Measurements from ENCODE around the gene SDC3. TPM values are rescaled to one million over a fixed set of nuclear protein-coding genes. Genes with fewer than 3 reads are reported as not detected.

SDC3 gene
- total RNA-seq, 1 experiment from 2014 or later = 15.0 TPM

GRCh38 chr1:30909365-30910068 is 959 bp upstream of the SDC3 start:
- in situ Hi-C loops (cut with HindIII; ENCODE audit: low pct_unique_long_range_greater_than_20kb, low sequenced_read_pairs) = loop anchor here (25.0 kb wide), 1 partner anchor 97 kb away; no protein-coding TSS in a partner anchor
- no peak for DNase-seq (ENCODE audit: low read depth)

- DNase-seq (ENCODE audit: low read depth) = no peak
- in situ Hi-C loops (cut with HindIII; ENCODE audit: low pct_unique_long_range_greater_than_20kb, low sequenced_read_pairs) = loop anchor here (25.0 kb wide), 1 partner anchor 96 kb away; no protein-coding TSS in a partner anchor
Observed at GRCh38 chr1:30908316-30908695, 252 bp downstream of the SDC3 start.

GRCh38 chr1:30907481-30908315 is 860 bp downstream of the SDC3 start:
- no peak for DNase-seq (ENCODE audit: low read depth)
- in situ Hi-C loops (cut with HindIII; ENCODE audit: low pct_unique_long_range_greater_than_20kb, low sequenced_read_pairs) = loop anchor here (25.0 kb wide), 1 partner anchor 95 kb away; no protein-coding TSS in a partner anchor

GRCh38 chr1:30906631-30907441 is 1.7 kb downstream of the SDC3 start:
- in situ Hi-C loops (cut with HindIII; ENCODE audit: low pct_unique_long_range_greater_than_20kb, low sequenced_read_pairs) = loop anchor here (25.0 kb wide), 1 partner anchor 95 kb away; no protein-coding TSS in a partner anchor
- DNase-seq (ENCODE audit: low read depth) = no peak

- no peak for DNase-seq (ENCODE audit: low read depth)
- in situ Hi-C loops (cut with HindIII; ENCODE audit: low pct_unique_long_range_greater_than_20kb, low sequenced_read_pairs) = loop anchor here (25.0 kb wide), 1 partner anchor 94 kb away; no protein-coding TSS in a partner anchor
Observed at GRCh38 chr1:30905916-30906620, 2.5 kb downstream of the SDC3 start.

- DNase-seq (ENCODE audit: low read depth) = no peak
- in situ Hi-C loops (cut with HindIII; ENCODE audit: low pct_unique_long_range_greater_than_20kb, low sequenced_read_pairs) = loop anchor here (25.0 kb wide), 1 partner anchor 93 kb away; no protein-coding TSS in a partner anchor
Observed at GRCh38 chr1:30905403-30905802, 3.2 kb downstream of the SDC3 start.

GRCh38 chr1:30904962-30905335 is 3.6 kb downstream of the SDC3 start:
- in situ Hi-C loops (cut with HindIII; ENCODE audit: low pct_unique_long_range_greater_than_20kb, low sequenced_read_pairs) = loop anchor here (25.0 kb wide), 1 partner anchor 93 kb away; no protein-coding TSS in a partner anchor
- DNase-seq (ENCODE audit: low read depth) = no peak

GRCh38 chr1:30904191-30904961 is 4.2 kb downstream of the SDC3 start:
- DNase-seq (ENCODE audit: low read depth) = no peak
- in situ Hi-C loops (cut with HindIII; ENCODE audit: low pct_unique_long_range_greater_than_20kb, low sequenced_read_pairs) = loop anchor here (25.0 kb wide), 1 partner anchor 92 kb away; no protein-coding TSS in a partner anchor

- DNase-seq (ENCODE audit: low read depth) = no peak
- in situ Hi-C loops (cut with HindIII; ENCODE audit: low pct_unique_long_range_greater_than_20kb, low sequenced_read_pairs) = loop anchor here (25.0 kb wide), 1 partner anchor 91 kb away; no protein-coding TSS in a partner anchor
Observed at GRCh38 chr1:30903343-30904034, 5.1 kb downstream of the SDC3 start.

- no peak for DNase-seq (ENCODE audit: low read depth)
- in situ Hi-C loops (cut with HindIII; ENCODE audit: low pct_unique_long_range_greater_than_20kb, low sequenced_read_pairs) = loop anchor here (25.0 kb wide), 1 partner anchor 90 kb away; no protein-coding TSS in a partner anchor
Observed at GRCh38 chr1:30902593-30903290, 5.8 kb downstream of the SDC3 start.

- DNase-seq (ENCODE audit: low read depth) = no peak
- in situ Hi-C loops (cut with HindIII; ENCODE audit: low pct_unique_long_range_greater_than_20kb, low sequenced_read_pairs) = loop anchor here (25.0 kb wide), 1 partner anchor 90 kb away; no protein-coding TSS in a partner anchor
Observed at GRCh38 chr1:30901798-30902581, 6.6 kb downstream of the SDC3 start.

- DNase-seq (ENCODE audit: low read depth) = no peak
- in situ Hi-C loops (cut with HindIII; ENCODE audit: low pct_unique_long_range_greater_than_20kb, low sequenced_read_pairs) = loop anchor here (25.0 kb wide), 1 partner anchor 89 kb away; no protein-coding TSS in a partner anchor
Observed at GRCh38 chr1:30900931-30901560, 7.5 kb downstream of the SDC3 start.

- in situ Hi-C loops (cut with HindIII; ENCODE audit: low pct_unique_long_range_greater_than_20kb, low sequenced_read_pairs) = loop anchor here (25.0 kb wide), 1 partner anchor 88 kb away; no protein-coding TSS in a partner anchor
- no peak for DNase-seq (ENCODE audit: low read depth)
Observed at GRCh38 chr1:30900486-30900885, 8.1 kb downstream of the SDC3 start.

- no peak for DNase-seq (ENCODE audit: low read depth)
- in situ Hi-C loops (cut with HindIII; ENCODE audit: low pct_unique_long_range_greater_than_20kb, low sequenced_read_pairs) = loop anchor here (25.0 kb wide), 1 partner anchor 87 kb away; no protein-coding TSS in a partner anchor
Observed at GRCh38 chr1:30899577-30900389, 8.8 kb downstream of the SDC3 start.
